K562 (cell line): ENCODE measurements around the gene B4GALNT3. TPM values are rescaled to one million over a fixed set of nuclear protein-coding genes. Genes with fewer than 3 reads are reported as not detected.

Experiments used
- ATAC-seq: fragments of 200-7000 bp; cut with Tn5 transposase; 3 replicates; pipeline ENCODE4 v1.9.1; 2020; ENCODE audit warnings: moderate library complexity
- BruUV-seq: library from RNA; stranded (reverse); fragments of 400-500 nt; replicated peaks from 2 replicates; lab custom pipeline; 2021; lab: Mats Ljungman, UMichigan
- CTCF ChIA-PET: fragments of 300-600 bp; formaldehyde crosslinking; extraction: SDS; loops from one replicate; lab custom pipeline; 2021; ENCODE audit warnings: low intra/inter-chr PET ratio; lab: Yijun Ruan, JAX
- POLR2A ChIA-PET: fragments of 300-600, 350-650 bp; sonication (Branson Sonifier 250); formaldehyde crosslinking; extraction: SDS; loops from one replicate; lab custom pipeline; 2021; ENCODE audit warnings: antibody characterized with exemption, inconsistent platforms; lab: Yijun Ruan, JAX
- DNase-seq, 4 experiments: peaks; one replicate each; pipeline versions ENCODE4 v3.0.0 to v3.0.0-alpha.2; 2011 to 2018; ENCODE audit warnings: low spot score in 3 of 4, mixed read lengths in 3 of 4; ENCODE audit errors: extremely low read depth in 1 of 4
- FAIRE-seq: peaks from 2 replicates; lab custom pipeline; 2011; peaks lifted over from hg19 to GRCh38; lab: Jason Lieb, UNC
- H2AFZ ChIP-seq: 2 replicates; pipeline ENCODE4 v1.6.0; 2011; ENCODE audit warnings: low read depth, low read length, control low read depth, inconsistent platforms
- H3K27ac ChIP-seq: fragments of 200-600 bp; 3 replicates; pipeline ENCODE4 v1.8.0; 2011; ENCODE audit warnings: low read depth, mild to moderate bottlenecking, control low read depth, inconsistent platforms, low read length, moderate library complexity, mixed read lengths; ENCODE audit errors: extremely low read depth
- H3K27me3 ChIP-seq, 2 experiments: fragments of 300-600 bp in 1 of 2; 2 replicates in 1 of 2; 3 replicates in 1 of 2; pipeline versions ENCODE4 v1.6.0 to v1.8.0; 2011; ENCODE audit warnings: inconsistent platforms in 2 of 2, low read length in 2 of 2, mild to moderate bottlenecking in 1 of 2, mixed read lengths in 1 of 2, moderate library complexity in 1 of 2; ENCODE audit not compliant: control insufficient read depth in 2 of 2, insufficient read depth in 2 of 2
- H3K36me3 ChIP-seq: fragments of 300-600 bp; 3 replicates; pipeline ENCODE4 v1.8.0; 2011; ENCODE audit warnings: mild to moderate bottlenecking, low read length, inconsistent platforms; ENCODE audit not compliant: control insufficient read depth, insufficient read depth
- H3K4me1 ChIP-seq, 2 experiments: fragments of 200-600 bp in 1 of 2; replicated peaks in 1 of 2; 2 replicates in 1 of 2; 3 replicates in 1 of 2; pipeline versions ENCODE4 v1.5.1 to v1.8.0; 2011; ENCODE audit warnings: inconsistent platforms in 2 of 2, low read length in 2 of 2, mild to moderate bottlenecking in 1 of 2, mixed read lengths in 1 of 2, moderate library complexity in 1 of 2; ENCODE audit not compliant: control insufficient read depth in 2 of 2, insufficient read depth in 2 of 2
- H3K4me2 ChIP-seq: 2 replicates; pipeline ENCODE4 v1.6.1; 2011; ENCODE audit warnings: low read length, control low read depth, inconsistent platforms, mixed read lengths; ENCODE audit not compliant: insufficient read depth
- H3K4me3 ChIP-seq: fragments of 200-600 bp; sonication (generic), shearing (Covaris generic); 2 replicates; pipeline ENCODE4 v1.5.1; 2016; ENCODE audit warnings: control low read depth, inconsistent platforms
- H3K79me2 ChIP-seq: fragments of 200-600 bp; 3 replicates; pipeline ENCODE4 v1.8.0; 2011; ENCODE audit warnings: low read length, inconsistent platforms; ENCODE audit not compliant: control insufficient read depth, insufficient read depth
- H3K9ac ChIP-seq, 2 experiments: 2 replicates each; pipeline versions ENCODE4 v1.6.0 to v1.6.1; 2011; ENCODE audit warnings: low read depth in 2 of 2, low read length in 2 of 2, control low read depth in 1 of 2, inconsistent platforms in 1 of 2, mild to moderate bottlenecking in 1 of 2, mixed read lengths in 1 of 2; ENCODE audit not compliant: insufficient read depth in 1 of 2
- H3K9me1 ChIP-seq: one replicate; pipeline ENCODE4 v1.6.0; 2011; ENCODE audit warnings: inconsistent platforms, mild to moderate bottlenecking, low read length, moderate library complexity; ENCODE audit not compliant: control insufficient read depth, insufficient read depth
- H3K9me3 ChIP-seq: replicated peaks from 2 replicates; pipeline ENCODE4 v1.5.1; 2011; ENCODE audit warnings: low read depth, low read length, inconsistent platforms; ENCODE audit not compliant: control insufficient read depth, insufficient read depth
- H4K20me1 ChIP-seq: replicated peaks from 2 replicates; pipeline ENCODE4 v1.6.1; 2011; ENCODE audit warnings: low read length, inconsistent platforms, mixed read lengths; ENCODE audit not compliant: control insufficient read depth, insufficient read depth
- JUN ChIP-seq, 2 experiments: sonication (generic) in 1 of 2; formaldehyde crosslinking in 1 of 2; IDR thresholded peaks; 2 replicates each; pipeline versions ENCODE4 v1.6.1 to v1.8.0; 2012 to 2022; ENCODE audit warnings: borderline replicate concordance in 2 of 2, mild to moderate bottlenecking in 2 of 2, improper control_type of control experiment in 1 of 2, low read depth in 1 of 2, low read length in 1 of 2, missing genetic modification reagents in 1 of 2
- LCOR ChIP-seq: sonication (generic); formaldehyde crosslinking; IDR thresholded peaks from 2 replicates; pipeline ENCODE4 v1.8.0; 2022; ENCODE audit warnings: mild to moderate bottlenecking, missing genetic modification reagents
- NFATC3 ChIP-seq: fragments of 450-650 bp; IDR thresholded peaks from 2 replicates; pipeline ENCODE4 v1.6.1; 2017; ENCODE audit warnings: mild to moderate bottlenecking
- POLR3A ChIP-seq: IDR thresholded peaks from 2 replicates; pipeline ENCODE4 v1.6.1; 2011; ENCODE audit warnings: borderline replicate concordance, mild to moderate bottlenecking, moderate library complexity; ENCODE audit not compliant: insufficient read length, insufficient read depth; ENCODE audit errors: extremely low read depth
- ZFP36 ChIP-seq: fragments of 150-350 bp; IDR thresholded peaks from 2 replicates; pipeline ENCODE4 v1.6.1; 2018; ENCODE audit warnings: low read length, low read depth; ENCODE audit not compliant: partially characterized antibody
- ZNF239 ChIP-seq: fragments of 250-450 bp; sonication (Bioruptor Pico); IDR thresholded peaks from 2 replicates; pipeline ENCODE4 v1.4.0; 2020; ENCODE audit warnings: mild to moderate bottlenecking
- WGBS: fragments of 100-300 bp; shearing (Covaris generic); methylation state at CpG from one replicate; pipeline ENCODE4 v1.1.6; 2016; ENCODE audit warnings: low coverage, mixed read lengths; ENCODE audit not compliant: insufficient coverage; ENCODE audit errors: missing lambda C conversion rate; 5-methylcytosine and 5-hydroxymethylcytosine counted together
- in situ Hi-C: fragments of 300-500 bp; cut with MboI; formaldehyde crosslinking; loops from 4 replicates; pipeline ENCODE4 v1.15.0; 2018; ENCODE audit warnings: inconsistent platforms, mixed read lengths
- intact Hi-C: fragments of 100-400 bp; cut with micrococcal nuclease; formaldehyde crosslinking; loops from 2 replicates; pipeline ENCODE4 v1.14.2; 2022
- polyA plus RNA-seq, 8 experiments: library from polyadenylated mRNA; depleted of rRNA in 4 of 8; stranded (reverse) in 5 of 8; unstranded in 3 of 8; fragments of >200 nt; fragmentation: Nextera tagmentation in 2 of 8; fragmentation: Illumina TruSeq in 1 of 8; extraction: Ambion mirVana in 2 of 8; extraction: Trizol in 1 of 8; gene quantifications; 2 replicates each; pipeline versions ENCODE4 v1.2.1 to v1.2.3, GENCODE V29; 2011 to 2014; ENCODE audit warnings: inconsistent platforms in 1 of 8, missing spikeins in 1 of 8
- total RNA-seq, 7 experiments: library from RNA; depleted of rRNA in 6 of 7; stranded (reverse); fragments of >200 nt in 6 of 7; fragmentation: Illumina TruSeq in 2 of 7; extraction: Trizol in 2 of 7; gene quantifications; 2 replicates each; pipeline versions ENCODE4 v1.2.1 to v1.2.3, GENCODE V29; 2011 to 2021; ENCODE audit warnings: low replicate concordance in 1 of 7
- TF ChIP-seq, protein P1 (sequence below), 2 experiments: fragments of 450-650 bp in 1 of 2; sonication (generic) in 1 of 2; formaldehyde crosslinking; conservative IDR thresholded peaks; 2 replicates each; pipeline versions ENCODE4 v1.4.0 to v1.8.1; 2020 to 2022; ENCODE audit warnings: mild to moderate bottlenecking in 1 of 2, missing genetic modification reagents in 1 of 2
- TF ChIP-seq, protein P2 (sequence below): fragments of 450-650 bp; IDR thresholded peaks from 2 replicates; pipeline ENCODE4 v1.6.1; 2016; ENCODE audit warnings: mild to moderate bottlenecking
- TF ChIP-seq, protein P3 (sequence below): fragments of 250-450 bp; sonication (Bioruptor Pico); IDR thresholded peaks from 2 replicates; pipeline ENCODE4 v1.8.0; 2022; ENCODE audit warnings: moderate library complexity, mild to moderate bottlenecking, inconsistent platforms

B4GALNT3 gene
- total and polyA plus RNA-seq, 9 of the 15 experiments (the other 6 are each of a cell fraction or from before 2014, with no cell fraction given) = 0.04 to 0.36 (median 0.10) TPM; not detected in 6

DNA sequence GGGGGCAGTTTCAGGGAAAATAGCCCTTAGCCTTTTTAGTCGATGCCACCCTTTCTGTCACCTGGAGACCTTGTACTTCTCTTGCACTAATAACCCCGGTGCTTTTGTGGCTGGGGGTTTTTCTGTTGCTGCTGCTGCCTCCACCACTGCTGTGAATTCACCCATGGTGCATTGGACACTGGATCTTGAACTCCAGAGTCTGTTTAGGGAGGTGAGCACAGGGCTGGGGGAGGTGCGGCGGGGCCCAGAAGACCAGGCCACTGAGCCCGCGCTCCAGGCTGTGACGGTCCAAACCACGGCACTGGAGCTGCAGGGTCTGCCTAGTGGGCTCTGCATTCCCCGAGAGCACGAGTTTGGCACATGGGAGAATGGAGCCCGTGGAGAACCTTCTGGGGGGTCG lies 102.9 kb downstream of the B4GALNT3 start (continued):
- no peak for TF ChIP-seq POLR3A
- TF ChIP-seq, protein P1, sequence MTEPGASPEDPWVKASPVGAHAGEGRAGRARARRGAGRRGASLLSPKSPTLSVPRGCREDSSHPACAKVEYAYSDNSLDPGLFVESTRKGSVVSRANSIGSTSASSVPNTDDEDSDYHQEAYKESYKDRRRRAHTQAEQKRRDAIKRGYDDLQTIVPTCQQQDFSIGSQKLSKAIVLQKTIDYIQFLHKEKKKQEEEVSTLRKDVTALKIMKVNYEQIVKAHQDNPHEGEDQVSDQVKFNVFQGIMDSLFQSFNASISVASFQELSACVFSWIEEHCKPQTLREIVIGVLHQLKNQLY (CRISPR knock-in tag; conservative IDR thresholded peaks at IDR 0.05) = no peak
- no peak for TF ChIP-seq ZFP36
- TF ChIP-seq, protein P2, sequence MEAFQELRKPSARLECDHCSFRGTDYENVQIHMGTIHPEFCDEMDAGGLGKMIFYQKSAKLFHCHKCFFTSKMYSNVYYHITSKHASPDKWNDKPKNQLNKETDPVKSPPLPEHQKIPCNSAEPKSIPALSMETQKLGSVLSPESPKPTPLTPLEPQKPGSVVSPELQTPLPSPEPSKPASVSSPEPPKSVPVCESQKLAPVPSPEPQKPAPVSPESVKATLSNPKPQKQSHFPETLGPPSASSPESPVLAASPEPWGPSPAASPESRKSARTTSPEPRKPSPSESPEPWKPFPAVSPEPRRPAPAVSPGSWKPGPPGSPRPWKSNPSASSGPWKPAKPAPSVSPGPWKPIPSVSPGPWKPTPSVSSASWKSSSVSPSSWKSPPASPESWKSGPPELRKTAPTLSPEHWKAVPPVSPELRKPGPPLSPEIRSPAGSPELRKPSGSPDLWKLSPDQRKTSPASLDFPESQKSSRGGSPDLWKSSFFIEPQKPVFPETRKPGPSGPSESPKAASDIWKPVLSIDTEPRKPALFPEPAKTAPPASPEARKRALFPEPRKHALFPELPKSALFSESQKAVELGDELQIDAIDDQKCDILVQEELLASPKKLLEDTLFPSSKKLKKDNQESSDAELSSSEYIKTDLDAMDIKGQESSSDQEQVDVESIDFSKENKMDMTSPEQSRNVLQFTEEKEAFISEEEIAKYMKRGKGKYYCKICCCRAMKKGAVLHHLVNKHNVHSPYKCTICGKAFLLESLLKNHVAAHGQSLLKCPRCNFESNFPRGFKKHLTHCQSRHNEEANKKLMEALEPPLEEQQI = no peak
- TF ChIP-seq ZNF239 (CRISPR knock-in tag) = no peak

- whole genome bisulfite sequencing = 30% methylated on average over 8 of the region's 8 CpGs
- ATAC-seq (no peak), DNase-seq (no peak), FAIRE-seq (no peak)
- intact Hi-C loops = no loop called here
- no peaks in the 10 kb centered on the region for H3K79me2 ChIP-seq
- CTCF ChIA-PET = no interaction called here
- peak overlapping the region in 1 of 2 experiments; percentile 22; a peak in 1 of 4 replicates for H3K9ac ChIP-seq
- H3K9me1 ChIP-seq = no peaks in the 10 kb centered on the region
- H3K4me1 ChIP-seq = peaks cover 12 to 37% of the 10 kb centered on the region in 2 experiments; a peak in 4 of 5 replicates
- TF ChIP-seq, protein P3, sequence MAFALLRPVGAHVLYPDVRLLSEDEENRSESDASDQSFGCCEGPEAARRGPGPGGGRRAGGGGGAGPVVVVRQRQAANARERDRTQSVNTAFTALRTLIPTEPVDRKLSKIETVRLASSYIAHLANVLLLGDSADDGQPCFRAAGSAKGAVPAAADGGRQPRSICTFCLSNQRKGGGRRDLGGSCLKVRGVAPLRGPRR (CRISPR knock-in tag) = no peak
- TF ChIP-seq LCOR (CRISPR knock-in tag) = no peak
- TF ChIP-seq JUN (IDR thresholded peaks at IDR 0.05; ENCODE audit: borderline replicate concordance, low read depth, low read length) = no peak
- no peak for TF ChIP-seq JUN (CRISPR knock-in tag; IDR thresholded peaks at IDR 0.05; ENCODE audit: borderline replicate concordance)
- no peak for TF ChIP-seq NFATC3
- no peaks in the 10 kb centered on the region for H3K9me3 ChIP-seq
- in situ Hi-C loops = loop anchor here (10.0 to 25.0 kb wide), 2 partner anchors 511 to 1024 kb away; partner anchors contain the start of gene FBXL14
- no peaks in the 10 kb centered on the region for H3K36me3 ChIP-seq
- H3K27ac ChIP-seq = no peak overlapping the region
- peaks cover 19 to 27% of the 10 kb centered on the region in 2 experiments; a peak in 4 of 5 replicates for H3K27me3 ChIP-seq
- no peak overlapping the region for H2AFZ ChIP-seq
- BruUV-seq = no TSS peak
- 0 out of 2 replicates have a peak, but pooled peaks cover 7% of the 10 kb centered on the region for H4K20me1 ChIP-seq
- no peak overlapping the region for H3K4me3 ChIP-seq
- H3K4me2 ChIP-seq = no peak overlapping the region
- POLR2A ChIA-PET = no interaction called here
Measured at GRCh38 chr12:563250-563781, 103.6 kb downstream of the B4GALNT3 start.
